ENCODE data around the gene ZNF446.

DNA sequence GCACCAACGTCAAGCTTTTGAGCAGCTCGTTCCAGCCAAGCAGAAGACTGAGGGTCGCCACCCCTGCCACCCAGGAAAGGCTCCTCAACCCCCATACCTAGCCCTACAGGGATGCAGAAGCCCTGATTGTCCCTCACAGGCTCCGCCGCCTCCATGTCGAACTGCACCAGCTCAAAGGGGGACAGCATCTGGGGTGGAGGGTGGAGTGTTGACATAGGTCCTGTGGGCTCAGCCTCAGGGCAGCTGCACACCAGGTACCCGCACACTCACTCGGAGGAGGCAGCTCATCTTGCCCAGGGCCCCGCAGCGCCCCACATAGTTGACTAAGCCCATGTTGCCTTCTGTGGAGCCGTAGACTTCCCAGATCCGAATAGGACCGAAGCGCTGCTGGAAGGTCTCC, 24.1 kb downstream of the ZNF446 start:
- no peak for TF ChIP-seq EZH2 (IDR thresholded peaks at IDR 0.05; ENCODE audit: low read length, unreplicated experiment)
- TF ChIP-seq, protein P1, sequence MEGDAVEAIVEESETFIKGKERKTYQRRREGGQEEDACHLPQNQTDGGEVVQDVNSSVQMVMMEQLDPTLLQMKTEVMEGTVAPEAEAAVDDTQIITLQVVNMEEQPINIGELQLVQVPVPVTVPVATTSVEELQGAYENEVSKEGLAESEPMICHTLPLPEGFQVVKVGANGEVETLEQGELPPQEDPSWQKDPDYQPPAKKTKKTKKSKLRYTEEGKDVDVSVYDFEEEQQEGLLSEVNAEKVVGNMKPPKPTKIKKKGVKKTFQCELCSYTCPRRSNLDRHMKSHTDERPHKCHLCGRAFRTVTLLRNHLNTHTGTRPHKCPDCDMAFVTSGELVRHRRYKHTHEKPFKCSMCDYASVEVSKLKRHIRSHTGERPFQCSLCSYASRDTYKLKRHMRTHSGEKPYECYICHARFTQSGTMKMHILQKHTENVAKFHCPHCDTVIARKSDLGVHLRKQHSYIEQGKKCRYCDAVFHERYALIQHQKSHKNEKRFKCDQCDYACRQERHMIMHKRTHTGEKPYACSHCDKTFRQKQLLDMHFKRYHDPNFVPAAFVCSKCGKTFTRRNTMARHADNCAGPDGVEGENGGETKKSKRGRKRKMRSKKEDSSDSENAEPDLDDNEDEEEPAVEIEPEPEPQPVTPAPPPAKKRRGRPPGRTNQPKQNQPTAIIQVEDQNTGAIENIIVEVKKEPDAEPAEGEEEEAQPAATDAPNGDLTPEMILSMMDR (conservative IDR thresholded peaks at IDR 0.05; ENCODE audit: low read depth, low read length), result no peak
